Cardiac fibroblast (primary cell): ENCODE data around the gene PGR.

Experiments
- DNase-seq, 2 donors: peaks; one replicate each; pipeline versions ENCODE4 v3.0.0 to v3.0.0-alpha.2; 2010; ENCODE audit warnings: low read depth in 2 of 2
- H3K4me3 ChIP-seq, 2 donors: replicated peaks in 1 of 2; 1 replicate in 1 of 2; 2 replicates in 1 of 2; pipeline ENCODE4 v1.5.1; 2011; ENCODE audit warnings: low read depth in 2 of 2, low read length in 2 of 2, mild to moderate bottlenecking in 2 of 2, moderate library complexity in 1 of 2
- CTCF ChIP-seq: IDR thresholded peaks from one replicate; pipeline ENCODE4 v1.5.1; 2011; ENCODE audit warnings: low read depth, mild to moderate bottlenecking, low read length, inconsistent platforms

Gene PGR

GRCh38 chr11:101008961-101009689, 120.5 kb downstream of the PGR start:
- no peak for TF ChIP-seq CTCF
- H3K4me3 ChIP-seq = no peak overlapping the region
- no peak for DNase-seq

- H3K4me3 ChIP-seq = no peak overlapping the region
- no peak for TF ChIP-seq CTCF
- DNase-seq = no peak
Measured at GRCh38 chr11:101003468-101003867, 126.1 kb downstream of the PGR start.

GRCh38 chr11:100999756-101000155, 129.9 kb downstream of the PGR start:
- no peak overlapping the region for H3K4me3 ChIP-seq

GRCh38 chr11:100994966-100995365, 134.6 kb downstream of the PGR start:
- no peak overlapping the region for H3K4me3 ChIP-seq
- no peak for DNase-seq
- no peak for TF ChIP-seq CTCF

More at GRCh38 chr11:100999756-101000155, 129.9 kb downstream of the PGR start:
- no peak for TF ChIP-seq CTCF
- no peak for DNase-seq

GRCh38 chr11:100991541-100991940, 138.1 kb downstream of the PGR start:
- no peak overlapping the region for H3K4me3 ChIP-seq
- DNase-seq = peak in 1 of 2 donors; percentile 20
- TF ChIP-seq CTCF = no peak

- DNase-seq = no peak
- no peak overlapping the region for H3K4me3 ChIP-seq
- TF ChIP-seq CTCF = no peak
Measured at GRCh38 chr11:100990931-100991330, 138.7 kb downstream of the PGR start.

GRCh38 chr11:100984668-100985067, 144.9 kb downstream of the PGR start:
- H3K4me3 ChIP-seq = no peak overlapping the region
- no peak for DNase-seq
- TF ChIP-seq CTCF = no peak
